H1 (cell line): ENCODE data around the gene COL9A2. TPM values are rescaled to one million over a fixed set of nuclear protein-coding genes. Genes with fewer than 3 reads are reported as not detected.

Source experiments
- CTCF ChIA-PET: fragments of 300-600 bp; sonication (Branson Sonifier 250); formaldehyde crosslinking; loops from one replicate; lab custom pipeline; 2021; ENCODE audit not compliant: partially characterized antibody; lab: Charles Lee
- POLR2A ChIA-PET: fragments of 300-600 bp; sonication (Branson Sonifier 250); formaldehyde crosslinking; loops from one replicate; lab custom pipeline; 2021; ENCODE audit warnings: inconsistent platforms; ENCODE audit not compliant: partially characterized antibody; lab: Charles Lee
- DNase-seq, 2 experiments: peaks; one replicate each; pipeline versions ENCODE4 v3.0.0 to v3.0.0-alpha.2; 2010 to 2022; ENCODE audit warnings: low spot score in 2 of 2, low read depth in 1 of 2, mixed read lengths in 1 of 2
- FAIRE-seq: peaks from 2 replicates; lab custom pipeline; 2011; peaks lifted over from hg19 to GRCh38; lab: Jason Lieb, UNC
- H2AFZ ChIP-seq: 2 replicates; pipeline ENCODE4 v1.8.1; 2012; ENCODE audit warnings: low read length, inconsistent platforms
- H2AK5ac ChIP-seq: 2 replicates; pipeline ENCODE4 v1.6.1; 2013; ENCODE audit warnings: low read depth, low read length
- H2BK120ac ChIP-seq: replicated peaks from 2 replicates; pipeline ENCODE3; 2013; ENCODE audit warnings: low read depth, low read length, inconsistent platforms
- H2BK12ac ChIP-seq: 2 replicates; pipeline ENCODE4 v1.6.1; 2013; ENCODE audit warnings: low read depth, low read length
- H2BK15ac ChIP-seq: 2 replicates; pipeline ENCODE4 v1.6.1; 2013; ENCODE audit warnings: low read length
- H2BK20ac ChIP-seq: 2 replicates; pipeline ENCODE4 v1.6.1; 2013; ENCODE audit warnings: low read length
- H2BK5ac ChIP-seq: 2 replicates; pipeline ENCODE4 v1.6.1; 2013; ENCODE audit warnings: low read depth, low read length
- H3K14ac ChIP-seq: 2 replicates; pipeline ENCODE4 v1.6.1; 2013; ENCODE audit warnings: inconsistent platforms; ENCODE audit not compliant: insufficient read length
- H3K18ac ChIP-seq: 2 replicates; pipeline ENCODE4 v1.6.1; 2013; ENCODE audit warnings: low read length; ENCODE audit errors: extremely low read depth
- H3K23ac ChIP-seq: 2 replicates; pipeline ENCODE4 v1.6.1; 2013; ENCODE audit warnings: inconsistent platforms; ENCODE audit not compliant: insufficient read length
- H3K23me2 ChIP-seq: 2 replicates; pipeline ENCODE4 v1.6.1; 2013; ENCODE audit warnings: low read depth, low read length
- H3K27ac ChIP-seq: 2 replicates; pipeline ENCODE4 v1.6.1; 2011; ENCODE audit warnings: low read depth, low read length, inconsistent platforms
- H3K27me3 ChIP-seq, 4 experiments: replicated peaks in 1 of 4; 1 replicate in 1 of 4; 2 replicates in 3 of 4; pipeline versions ENCODE4 v1.6.1 to v1.8.1; 2011 to 2013; ENCODE audit warnings: low read length in 3 of 4, mild to moderate bottlenecking in 3 of 4, inconsistent platforms in 2 of 4, mixed read lengths in 2 of 4, moderate library complexity in 1 of 4; ENCODE audit not compliant: control insufficient read depth in 3 of 4, insufficient read depth in 3 of 4; ENCODE audit errors: extremely low read depth in 1 of 4
- H3K36me3 ChIP-seq, 4 experiments: 2 replicates each; pipeline versions ENCODE4 v1.6.1 to v1.8.1; 2011 to 2013; ENCODE audit warnings: mild to moderate bottlenecking in 4 of 4, low read length in 3 of 4, moderate library complexity in 2 of 4, control low read depth in 1 of 4, inconsistent platforms in 1 of 4; ENCODE audit not compliant: insufficient read depth in 4 of 4, control insufficient read depth in 2 of 4
- H3K4ac ChIP-seq: replicated peaks from 2 replicates; pipeline ENCODE3; 2013; ENCODE audit warnings: low read length, low read depth, mixed read lengths, inconsistent platforms; ENCODE audit not compliant: insufficient read length
- H3K4me1 ChIP-seq, 4 experiments: replicated peaks in 1 of 4; 1 replicate in 1 of 4; 2 replicates in 3 of 4; pipeline versions ENCODE4 v1.6.1 to v1.8.1; 2011 to 2013; ENCODE audit warnings: low read length in 3 of 4, inconsistent platforms in 2 of 4, mixed read lengths in 1 of 4; ENCODE audit not compliant: insufficient read depth in 4 of 4, control insufficient read depth in 3 of 4
- H3K4me2 ChIP-seq, 2 experiments: 2 replicates each; pipeline versions ENCODE4 v1.6.1 to v1.8.1; 2011 to 2013; ENCODE audit warnings: low read depth in 2 of 2, low read length in 2 of 2, control low read depth in 1 of 2, inconsistent platforms in 1 of 2, mild to moderate bottlenecking in 1 of 2; ENCODE audit not compliant: insufficient read depth in 1 of 2
- H3K4me3 ChIP-seq, 4 experiments: fragments of 200-600, 300-600 bp in 1 of 4; sonication (generic), shearing (Covaris generic), sonication (Bioruptor Twin) in 1 of 4; 2 replicates each; pipeline versions ENCODE4 v1.5.1 to v1.8.1; 2011 to 2016; ENCODE audit warnings: low read length in 4 of 4, low read depth in 3 of 4, control low read depth in 2 of 4, inconsistent platforms in 2 of 4, mild to moderate bottlenecking in 2 of 4, mixed read lengths in 1 of 4, moderate library complexity in 1 of 4; ENCODE audit not compliant: insufficient read depth in 2 of 4; ENCODE audit errors: extremely low read depth in 1 of 4
- H3K56ac ChIP-seq: replicated peaks from 2 replicates; pipeline ENCODE3; 2013; ENCODE audit warnings: low read depth, mild to moderate bottlenecking, mixed read lengths, low read length, inconsistent platforms; ENCODE audit not compliant: insufficient read length
- H3K79me1 ChIP-seq: 2 replicates; pipeline ENCODE4 v1.6.1; 2013; ENCODE audit warnings: low read depth, low read length, control low read depth
- H3K79me2 ChIP-seq, 2 experiments: 2 replicates each; pipeline versions ENCODE4 v1.6.1 to v1.8.1; 2012 to 2013; ENCODE audit warnings: low read length in 2 of 2, mild to moderate bottlenecking in 2 of 2, inconsistent platforms in 1 of 2; ENCODE audit not compliant: insufficient read depth in 2 of 2, control insufficient read depth in 1 of 2
- H3K9ac ChIP-seq, 4 experiments: replicated peaks in 1 of 4; 1 replicate in 1 of 4; 2 replicates in 3 of 4; pipeline versions ENCODE4 v1.6.1 to v1.8.1; 2011 to 2013; ENCODE audit warnings: low read depth in 3 of 4, low read length in 3 of 4, control low read depth in 2 of 4, mild to moderate bottlenecking in 2 of 4, moderate library complexity in 2 of 4, inconsistent platforms in 1 of 4; ENCODE audit errors: extremely low read depth in 1 of 4
- H3K9me3 ChIP-seq, 2 experiments: 2 replicates each; pipeline versions ENCODE4 v1.6.1 to v1.8.1; 2012 to 2013; ENCODE audit warnings: mild to moderate bottlenecking in 2 of 2, moderate library complexity in 2 of 2, control low read depth in 1 of 2, inconsistent platforms in 1 of 2, low read depth in 1 of 2, low read length in 1 of 2, mixed read lengths in 1 of 2; ENCODE audit not compliant: insufficient read depth in 2 of 2
- H4K20me1 ChIP-seq, 2 experiments: replicated peaks in 1 of 2; 2 replicates each; pipeline versions ENCODE3 to v1.8.1; 2011 to 2013; ENCODE audit warnings: inconsistent platforms in 2 of 2, low read length in 2 of 2, mild to moderate bottlenecking in 1 of 2; ENCODE audit not compliant: insufficient read depth in 2 of 2, control insufficient read depth in 1 of 2
- H4K5ac ChIP-seq: 2 replicates; pipeline ENCODE4 v1.6.1; 2013; ENCODE audit warnings: low read length, low read depth, mixed read lengths, inconsistent platforms; ENCODE audit not compliant: insufficient read length
- H4K8ac ChIP-seq: 2 replicates; pipeline ENCODE4 v1.8.0; 2013; ENCODE audit warnings: mild to moderate bottlenecking, moderate library complexity, low read length, inconsistent platforms; ENCODE audit not compliant: insufficient read depth; ENCODE audit errors: extremely low read depth
- H4K91ac ChIP-seq: replicated peaks from 2 replicates; pipeline ENCODE3; 2013; ENCODE audit warnings: low read length, mixed read lengths, inconsistent platforms; ENCODE audit not compliant: insufficient read length
- ASH2L ChIP-seq: fragments of 200-600, 300-600 bp; sonication (generic); IDR thresholded peaks from one replicate; pipeline ENCODE4 v1.7.1; 2017; ENCODE audit warnings: low read length
- CHD1 ChIP-seq: IDR thresholded peaks from 2 replicates; pipeline ENCODE4 v1.6.1; 2012; ENCODE audit warnings: low read depth, low read length, improper control_type of control experiment
- EP300 ChIP-seq, 2 experiments: IDR thresholded peaks; 1 replicate in 1 of 2; 2 replicates in 1 of 2; pipeline ENCODE4 v1.6.1; 2011 to 2012; ENCODE audit warnings: low read depth in 2 of 2, low read length in 2 of 2, mild to moderate bottlenecking in 2 of 2, borderline replicate concordance in 1 of 2, inconsistent platforms in 1 of 2, moderate library complexity in 1 of 2
- KDM5A ChIP-seq: fragments of 200-600 bp; IDR thresholded peaks from 2 replicates; pipeline ENCODE4 v1.7.1; 2012; ENCODE audit warnings: mild to moderate bottlenecking, low read length, inconsistent platforms, mixed read lengths
- MAFK ChIP-seq: IDR thresholded peaks from 2 replicates; pipeline ENCODE4 v1.6.1; 2012; ENCODE audit warnings: low read depth, mild to moderate bottlenecking, improper control_type of control experiment, low read length
- NRF1 ChIP-seq: IDR thresholded peaks from 2 replicates; pipeline ENCODE4 v1.6.1; 2011; ENCODE audit warnings: mild to moderate bottlenecking, low read depth, low read length, improper control_type of control experiment
- RNF2 ChIP-seq: fragments of 200-900, 300-1000 bp; sonication (generic); IDR thresholded peaks from 2 replicates; pipeline ENCODE4 v1.7.1; 2016; ENCODE audit warnings: borderline replicate concordance, low read depth, mild to moderate bottlenecking, antibody characterized with exemption, low read length; ENCODE audit not compliant: poor library complexity, severe bottlenecking; ENCODE audit errors: missing control alignments
- TAF1 ChIP-seq: IDR thresholded peaks from 2 replicates; pipeline ENCODE4 v1.6.1; 2011; ENCODE audit warnings: mild to moderate bottlenecking, low read depth, low read length
- USF2 ChIP-seq: IDR thresholded peaks from 2 replicates; pipeline ENCODE4 v1.6.1; 2011; ENCODE audit warnings: low read length, improper control_type of control experiment
- whole genome bisulfite sequencing, 2 experiments: shearing (Covaris generic) in 1 of 2; methylation state at CpG; one replicate each; pipeline versions ENCODE4 v1.1.6 to v1.1.7; 2013 to 2015; ENCODE audit warnings: low lambda C conversion rate in 2 of 2, mixed read lengths in 2 of 2, inconsistent platforms in 1 of 2, low coverage in 1 of 2, missing lambda C conversion rate in 1 of 2; ENCODE audit not compliant: insufficient replicate concordance in 2 of 2, insufficient coverage in 1 of 2, insufficient read length in 1 of 2; ENCODE audit errors: extremely low coverage in 1 of 2, missing lambda C conversion rate in 1 of 2; 5-methylcytosine and 5-hydroxymethylcytosine counted together
- polyA plus RNA-seq, 7 experiments: library from polyadenylated mRNA; depleted of rRNA in 3 of 7; stranded (reverse) in 5 of 7; unstranded in 2 of 7; fragments of >200 nt in 5 of 7; fragments of 200-250 nt in 2 of 7; gene quantifications; 1 replicate in 5 of 7; 2 replicates in 1 of 7; 4 replicates in 1 of 7; pipeline versions ENCODE4 v1.2.1 to v1.2.3, GENCODE V29; 2011 to 2013; ENCODE audit warnings: missing spikeins in 2 of 7, mixed read lengths in 2 of 7
- total RNA-seq: library from RNA; stranded (reverse); fragmentation: NEBNext Ultra II Directional; extraction: Animal tissue kit (Norgen Biotek cat#: 25700); gene quantifications from 2 replicates; pipeline ENCODE4 v1.2.1, GENCODE V29; 2021
- TF ChIP-seq, protein P1 (sequence below), 3 experiments: IDR thresholded peaks; 1 replicate in 2 of 3; 2 replicates in 1 of 3; pipeline versions ENCODE4 v1.5.1 to v1.6.1; 2011; ENCODE audit warnings: low read length in 3 of 3, mild to moderate bottlenecking in 3 of 3, inconsistent platforms in 2 of 3, low read depth in 1 of 3, moderate library complexity in 1 of 3; ENCODE audit not compliant: insufficient read depth in 1 of 3; ENCODE audit errors: control extremely low read depth in 1 of 3

The COL9A2 gene
- total and polyA plus RNA-seq, 2 of the 8 experiments (the other 6 are each of a cell fraction or from before 2014, with no cell fraction given): 3.2 to 3.3 TPM

DNA sequence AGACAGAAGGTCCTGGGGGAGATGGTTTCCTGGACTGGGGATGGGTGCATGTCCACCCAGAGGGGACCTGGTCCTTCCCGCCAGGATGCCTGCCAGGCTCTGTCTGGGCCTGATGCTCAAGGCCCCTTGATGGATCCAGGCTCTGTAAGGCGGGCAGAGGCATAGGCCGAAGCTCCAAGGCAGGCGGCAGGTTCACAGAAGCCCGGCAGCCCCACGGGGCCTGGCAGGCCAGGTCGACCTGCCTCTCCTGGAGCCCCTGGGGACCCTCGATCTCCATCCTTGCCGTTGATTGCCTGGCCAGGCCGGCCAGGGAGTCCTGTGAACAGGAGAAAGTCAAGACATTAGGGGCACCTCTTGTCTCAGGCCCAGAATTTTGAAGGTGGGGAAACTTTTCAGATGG, 16.0 kb downstream of the COL9A2 start:
- Histone ChIP-seq H3K56ac (no peak overlapping the region), H3K4me2 (no peak overlapping the region), H3K23me2 (no peaks in the 10 kb centered on the region), H3K27ac (no peak overlapping the region), H3K4ac (no peak overlapping the region), H3K79me1 (no peaks in the 10 kb centered on the region), H2AK5ac (no peak overlapping the region), H3K27me3 (peaks cover 0 to 17% (median 8%) of the 10 kb centered on the region in 4 experiments; a peak in 4 of 7 replicates), H3K79me2 (no peaks in the 10 kb centered on the region), H2BK12ac (no peak overlapping the region), H3K23ac (no peak overlapping the region), H2BK20ac (no peak overlapping the region), H4K5ac (no peak overlapping the region), H3K9ac (no peak overlapping the region), H3K4me1 (peaks cover 0 to 5% (median 0%) of the 10 kb centered on the region in 4 experiments; a peak in 5 of 7 replicates), H4K8ac (no peak overlapping the region), H4K91ac (no peak overlapping the region), H3K9me3 (no peaks in the 10 kb centered on the region), H2BK120ac (no peak overlapping the region), H3K36me3 (no peaks in the 10 kb centered on the region), H3K14ac (no peak overlapping the region), H2BK15ac (no peak overlapping the region), H2BK5ac (no peak overlapping the region), H2AFZ (no peak overlapping the region), H4K20me1 (no peaks in the 10 kb centered on the region), H3K18ac (no peak overlapping the region), H3K4me3 (no peak overlapping the region)
- DNase-seq (no peak), FAIRE-seq (no peak)
- ChIA-PET CTCF (interaction anchor here (0.7 to 1.2 kb wide), 4 partner anchors 10 to 1954 kb away, joined by 3 read pairs; no protein-coding TSS in a partner anchor), POLR2A (no interaction called here)
- 89% methylated on average over 10 of the region's 10 CpGs; no CpG with 5 or more reads in 1 of the 2 experiments for WGBS, 2 experiments
- TF ChIP-seq USF2: no peak
- TF ChIP-seq EP300 (IDR thresholded peaks at IDR 0.05; ENCODE audit: borderline replicate concordance in 1 of 2, low read depth in 2 of 2, low read length in 2 of 2): no peak
- no peak for TF ChIP-seq TAF1
- no peak for TF ChIP-seq NRF1
- TF ChIP-seq CHD1: no peak
- no peak for TF ChIP-seq MAFK
- no peak for TF ChIP-seq ASH2L
- TF ChIP-seq RNF2: no peak
- no peak for TF ChIP-seq KDM5A
- TF ChIP-seq, protein P1, sequence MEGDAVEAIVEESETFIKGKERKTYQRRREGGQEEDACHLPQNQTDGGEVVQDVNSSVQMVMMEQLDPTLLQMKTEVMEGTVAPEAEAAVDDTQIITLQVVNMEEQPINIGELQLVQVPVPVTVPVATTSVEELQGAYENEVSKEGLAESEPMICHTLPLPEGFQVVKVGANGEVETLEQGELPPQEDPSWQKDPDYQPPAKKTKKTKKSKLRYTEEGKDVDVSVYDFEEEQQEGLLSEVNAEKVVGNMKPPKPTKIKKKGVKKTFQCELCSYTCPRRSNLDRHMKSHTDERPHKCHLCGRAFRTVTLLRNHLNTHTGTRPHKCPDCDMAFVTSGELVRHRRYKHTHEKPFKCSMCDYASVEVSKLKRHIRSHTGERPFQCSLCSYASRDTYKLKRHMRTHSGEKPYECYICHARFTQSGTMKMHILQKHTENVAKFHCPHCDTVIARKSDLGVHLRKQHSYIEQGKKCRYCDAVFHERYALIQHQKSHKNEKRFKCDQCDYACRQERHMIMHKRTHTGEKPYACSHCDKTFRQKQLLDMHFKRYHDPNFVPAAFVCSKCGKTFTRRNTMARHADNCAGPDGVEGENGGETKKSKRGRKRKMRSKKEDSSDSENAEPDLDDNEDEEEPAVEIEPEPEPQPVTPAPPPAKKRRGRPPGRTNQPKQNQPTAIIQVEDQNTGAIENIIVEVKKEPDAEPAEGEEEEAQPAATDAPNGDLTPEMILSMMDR (IDR thresholded peaks at IDR 0.05; ENCODE audit: control extremely low read depth in 1 of 3, insufficient read depth in 1 of 3, low read depth in 1 of 3, low read length in 3 of 3): no peak
